Glomerular endothelial cell (primary cell): ENCODE measurements around the gene SUN3. TPM values are rescaled to one million over a fixed set of nuclear protein-coding genes. Genes with fewer than 3 reads are reported as not detected.
"Not testable (repeated sequence)": the region's sequence is repeated elsewhere in the genome, so short reads cannot be mapped to it uniquely, and the experiment has no call there.

ENCODE experiments used
- DNase-seq: peaks from one replicate; pipeline ENCODE4 v3.0.0-alpha.2; 2011; ENCODE audit warnings: low read depth, low spot score; ENCODE audit errors: extremely low read depth
- total RNA-seq: library from RNA; depleted of rRNA; stranded (reverse); fragments of >200 nt; gene quantifications from 2 replicates; pipeline ENCODE4 v1.2.3, GENCODE V29; 2015

Gene SUN3
- total RNA-seq, 1 donor from 2014 or later: 0.64 TPM

DNA sequence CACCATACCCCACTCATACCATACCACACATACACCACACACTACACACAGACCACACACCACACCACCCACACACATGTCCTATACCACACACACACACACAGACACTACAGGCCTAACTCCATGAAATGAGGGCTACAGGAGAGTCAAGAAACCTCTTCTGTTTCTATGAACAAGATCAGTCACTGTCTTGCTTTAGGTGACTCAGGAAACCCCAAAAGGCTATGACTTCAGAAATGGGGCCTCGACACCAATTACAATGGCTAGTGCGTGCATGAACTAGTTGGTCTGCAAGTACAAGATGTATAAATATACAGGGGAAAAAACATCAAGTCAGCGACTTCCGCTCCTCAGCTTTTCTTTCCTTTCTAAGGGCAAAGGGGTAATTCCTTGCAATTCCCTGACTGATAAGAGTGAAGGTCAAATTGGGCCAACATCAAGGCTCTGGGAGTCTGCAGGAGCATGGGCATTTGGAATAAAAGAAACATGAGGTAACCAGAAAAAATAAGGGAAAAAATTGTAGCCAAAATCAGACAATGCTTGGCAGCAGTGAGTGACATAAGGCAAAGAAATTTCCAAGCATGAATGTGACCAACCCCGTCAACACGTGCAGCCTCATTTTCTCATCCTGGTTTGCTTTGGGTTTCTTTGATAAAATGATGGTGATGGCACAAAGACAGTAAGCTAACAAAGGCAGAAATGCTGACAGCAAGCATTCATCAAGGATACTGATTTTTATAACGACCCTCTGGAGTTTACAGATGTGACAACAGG lies 82.1 kb downstream of the SUN3 start:
- DNase-seq: peak; percentile 95

DNA sequence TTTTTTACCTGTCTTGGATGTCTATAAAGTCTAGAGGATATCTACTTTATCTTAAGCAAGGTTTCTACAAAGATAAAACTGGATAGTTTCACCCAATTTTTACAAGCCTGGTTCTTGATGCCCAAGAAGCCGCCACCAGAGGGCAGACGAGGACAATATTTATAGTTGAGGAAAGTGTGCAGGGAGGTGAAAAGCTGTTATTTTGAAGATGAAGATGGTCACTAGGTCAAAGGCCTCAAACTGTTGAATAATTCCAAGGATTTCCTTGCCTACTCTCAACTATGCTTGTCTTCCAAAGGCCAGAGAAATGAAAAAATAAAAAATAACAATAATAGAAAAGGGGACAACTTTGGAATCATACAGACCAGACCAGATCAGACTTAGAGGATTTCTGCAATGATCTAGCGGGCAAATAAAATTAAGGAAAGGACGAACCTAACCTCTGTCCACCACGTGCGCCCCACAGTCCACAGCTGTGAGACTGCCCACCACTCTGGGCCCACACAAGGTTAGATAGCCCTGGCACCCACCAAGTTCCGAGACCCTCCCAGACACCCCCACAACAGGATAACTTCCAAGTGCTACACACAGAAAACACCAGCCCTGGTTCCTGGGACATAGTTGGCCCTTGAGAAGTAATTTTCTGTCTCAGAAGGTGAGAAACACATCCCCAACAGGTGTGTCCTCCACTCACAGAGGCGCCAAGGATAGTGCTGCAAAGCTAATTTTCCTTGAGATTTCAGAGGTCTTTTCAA lies 83.5 kb downstream of the SUN3 start:
- DNase-seq: no peak

DNA sequence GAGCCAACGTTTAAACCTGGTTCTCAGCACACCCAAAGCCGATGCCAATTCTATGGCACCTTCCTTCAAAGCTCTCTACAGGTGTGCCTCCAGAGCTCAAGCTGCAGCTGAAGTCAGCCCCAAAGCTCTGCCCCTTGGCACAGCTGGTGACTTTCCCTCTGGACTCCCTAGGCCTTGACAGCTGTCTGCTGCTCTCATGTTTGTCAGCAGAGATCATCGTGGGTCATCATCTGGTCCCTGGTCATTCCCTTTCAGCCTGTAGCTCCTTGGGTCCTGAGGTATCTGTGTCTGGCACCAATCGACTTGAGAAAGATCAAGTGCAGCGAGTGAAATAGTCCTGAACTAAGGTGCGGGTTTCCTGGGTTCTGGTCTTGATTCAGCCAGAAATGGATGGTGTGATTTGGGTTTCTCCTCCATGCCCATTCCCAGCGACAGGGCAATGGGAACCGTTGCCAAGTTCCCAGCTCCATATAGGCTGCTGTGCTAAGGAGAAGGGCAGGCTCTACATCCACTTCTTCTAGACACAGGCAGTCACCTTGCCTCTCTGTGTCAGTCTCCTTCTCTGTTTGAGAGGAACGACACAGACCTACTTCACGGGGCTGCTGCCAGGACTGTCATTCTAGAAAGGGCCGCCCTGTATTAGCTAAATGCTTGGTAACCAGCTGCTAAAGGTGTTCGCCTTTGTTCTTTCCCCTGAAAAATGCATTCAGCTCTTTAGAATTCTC lies 84.2 kb downstream of the SUN3 start:
- DNase-seq: no peak

DNA sequence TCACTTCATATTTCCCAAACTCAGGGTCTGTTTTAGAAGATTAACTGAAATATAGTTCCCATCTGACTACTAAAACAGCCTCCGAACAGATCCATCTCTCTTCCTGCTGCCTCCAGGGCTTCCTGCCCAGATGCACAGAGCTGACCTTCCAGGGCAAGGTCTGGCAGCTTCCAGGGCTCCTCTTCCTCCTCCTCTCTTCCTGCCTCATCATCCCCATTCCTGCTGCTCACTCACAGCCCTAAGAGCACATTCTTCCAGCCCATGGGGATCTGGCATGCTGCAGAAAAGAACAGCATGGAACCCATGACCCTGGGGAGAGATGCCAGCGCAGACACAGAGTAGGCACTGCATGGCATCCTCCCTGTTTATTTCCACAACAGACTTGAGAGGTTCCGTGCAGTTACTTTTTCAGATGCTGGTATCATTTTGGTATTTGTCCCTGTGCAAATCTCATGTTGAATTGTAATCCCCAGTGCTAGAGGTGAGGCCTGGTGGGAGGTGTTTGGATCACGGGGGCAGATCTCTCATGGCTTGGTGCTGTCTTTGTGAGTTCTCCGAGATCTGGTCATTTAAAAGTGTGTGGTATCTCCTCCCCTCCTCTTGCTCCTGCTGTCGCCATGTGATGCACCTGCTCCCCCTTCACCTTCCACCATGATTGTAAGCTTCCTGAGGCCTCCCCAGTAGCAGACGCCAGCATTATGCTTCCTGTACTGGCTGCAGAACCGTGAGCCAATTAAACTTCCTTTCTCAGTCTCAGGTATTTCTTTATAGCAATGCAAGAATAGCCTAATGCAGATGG lies 85.0 kb downstream of the SUN3 start:
- no peak for DNase-seq

DNA sequence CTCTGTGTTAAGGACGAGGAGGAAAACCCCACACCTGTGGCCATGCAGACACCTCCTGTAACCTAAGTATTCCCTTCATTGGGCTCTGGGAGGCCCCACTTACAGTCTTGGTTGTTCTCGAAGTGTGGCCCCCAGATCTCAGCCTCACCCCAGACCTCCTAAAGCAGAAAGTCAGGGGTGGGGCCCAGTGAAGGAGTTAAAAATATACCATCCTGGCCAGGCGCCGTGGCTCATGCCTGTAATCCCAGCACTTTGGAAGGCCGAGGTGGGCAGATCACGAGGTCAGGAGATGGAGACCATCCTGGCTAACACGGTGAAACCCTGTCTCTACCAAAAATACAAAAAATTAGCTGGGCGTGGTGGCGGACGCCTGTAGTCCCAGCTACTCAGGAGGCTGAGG lies 86.3 kb downstream of the SUN3 start:
- not testable (repeated sequence) for DNase-seq

DNA sequence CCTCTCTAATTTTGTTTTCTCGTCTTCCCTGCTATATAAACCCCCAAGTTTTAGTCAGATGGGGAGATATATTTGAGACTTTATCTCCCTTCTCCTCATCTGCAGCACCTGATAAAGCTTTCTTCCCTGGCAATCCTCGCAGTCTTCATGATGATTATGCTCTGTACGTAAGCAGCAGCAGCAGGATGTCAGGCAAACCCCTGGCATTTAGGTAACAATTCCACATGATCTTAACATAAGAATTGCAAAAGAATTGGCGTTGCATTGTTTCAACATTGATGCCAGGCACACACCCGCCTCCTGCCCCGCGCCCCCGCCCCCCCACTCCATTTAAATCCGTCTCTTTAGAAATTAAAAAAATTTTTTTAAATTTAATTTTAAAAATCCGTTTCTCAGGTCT lies 86.8 kb downstream of the SUN3 start:
- no peak for DNase-seq

DNA sequence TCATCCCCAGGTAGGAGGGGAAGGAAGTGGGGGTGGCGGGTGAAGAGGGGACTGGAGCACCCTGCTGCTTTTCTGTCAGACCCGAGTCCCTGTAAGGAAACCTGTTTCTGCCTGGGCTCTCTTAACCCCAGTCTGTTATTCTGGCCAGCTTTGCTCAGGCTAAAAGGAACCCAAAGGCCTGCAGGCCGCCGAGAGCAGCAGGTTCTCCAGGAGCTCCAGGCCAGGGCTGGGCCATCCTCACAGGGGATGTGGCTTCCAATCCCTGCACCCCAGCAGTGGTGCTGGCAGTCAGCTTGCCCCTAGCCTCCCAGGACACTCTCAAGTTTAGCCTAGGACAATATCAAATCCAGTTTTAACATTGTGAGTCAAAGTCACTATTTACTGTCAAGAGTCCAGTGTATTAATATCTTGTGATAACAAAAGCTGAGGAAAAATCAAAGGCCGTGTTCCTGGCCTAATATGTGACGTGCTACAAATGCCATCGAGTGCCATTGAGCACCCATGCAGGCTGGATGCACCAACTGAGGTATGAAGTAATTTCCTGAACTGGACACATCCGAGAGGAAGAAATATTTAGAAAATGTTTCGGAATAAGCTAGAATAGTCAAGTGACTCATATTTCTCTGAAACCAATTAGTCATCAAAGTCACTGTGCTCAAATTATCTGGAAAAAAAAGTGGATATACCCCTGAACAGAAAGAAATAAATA lies 87.6 kb downstream of the SUN3 start:
- DNase-seq: peak; percentile 78

DNA sequence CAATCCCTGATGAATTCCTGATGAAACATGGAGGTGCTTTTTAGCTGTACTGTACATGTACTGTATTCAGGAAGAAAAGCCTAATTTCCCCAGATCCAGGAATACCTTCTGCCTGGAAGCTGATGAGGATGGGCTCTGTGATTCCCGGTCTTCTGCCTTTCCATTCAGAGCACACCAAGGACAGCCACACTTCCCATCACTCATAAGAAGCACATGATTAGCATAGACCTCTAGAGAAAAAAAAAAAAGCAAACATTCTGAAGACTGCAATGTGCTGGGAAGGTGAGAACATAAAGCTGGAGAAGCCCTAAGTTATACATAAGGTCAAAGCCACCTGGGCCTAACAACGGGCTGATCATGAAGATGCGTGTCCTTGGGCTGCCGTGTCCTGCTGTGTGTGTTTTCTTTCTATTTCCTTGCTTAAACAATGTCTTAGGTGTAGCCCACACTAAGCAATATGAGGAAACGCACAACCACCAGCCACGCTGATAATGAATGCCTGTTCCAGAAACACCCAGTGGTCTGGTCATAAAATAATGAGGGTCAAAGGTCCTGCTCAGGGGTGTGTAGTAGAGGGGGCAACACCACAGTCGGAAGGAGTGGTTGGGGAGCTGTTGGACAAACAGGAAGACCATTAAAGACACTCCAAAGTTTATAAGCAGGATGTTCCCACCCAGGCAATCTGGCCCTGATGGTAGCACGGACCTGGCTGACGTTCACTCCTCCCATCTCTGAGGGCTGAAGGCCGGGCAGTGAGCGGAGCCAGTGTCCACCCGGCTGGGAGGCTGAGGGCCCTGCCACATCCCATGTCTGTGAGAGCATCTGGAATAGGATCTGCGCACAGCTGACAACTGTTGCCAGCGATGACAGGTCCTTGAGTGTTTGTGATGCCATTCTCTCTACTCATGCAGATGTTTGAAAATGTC lies 88.6 kb downstream of the SUN3 start:
- no peak for DNase-seq

DNA sequence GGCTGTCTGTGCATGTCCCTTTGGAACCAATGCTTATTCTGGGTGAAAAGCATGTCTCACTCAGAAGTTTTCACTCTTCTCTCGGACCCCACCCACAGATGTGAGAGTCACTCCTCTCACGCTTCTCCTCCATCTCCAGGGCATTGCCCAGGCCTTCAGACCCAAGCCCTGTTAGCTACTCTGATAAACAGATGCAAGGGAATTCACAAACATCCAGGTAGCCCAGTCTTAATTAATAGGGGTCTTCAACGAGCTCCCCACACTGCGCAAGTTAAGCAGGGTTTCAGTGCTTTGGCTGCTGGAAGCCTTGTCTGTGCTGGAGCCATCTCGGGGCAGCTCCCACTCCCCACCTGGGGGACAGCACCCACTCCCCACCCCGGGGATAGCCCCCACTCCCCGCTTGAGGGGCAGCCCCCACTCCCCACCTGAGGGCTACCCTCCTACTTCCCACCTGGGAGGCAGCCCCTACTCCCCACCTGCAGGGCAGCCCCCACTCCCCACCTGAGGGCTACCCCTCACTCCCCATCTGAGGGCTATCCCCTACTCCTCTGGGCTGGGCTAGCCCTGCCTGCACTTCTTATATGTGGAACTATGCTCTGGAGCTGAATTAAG lies 89.4 kb downstream of the SUN3 start:
- DNase-seq: no peak

DNA sequence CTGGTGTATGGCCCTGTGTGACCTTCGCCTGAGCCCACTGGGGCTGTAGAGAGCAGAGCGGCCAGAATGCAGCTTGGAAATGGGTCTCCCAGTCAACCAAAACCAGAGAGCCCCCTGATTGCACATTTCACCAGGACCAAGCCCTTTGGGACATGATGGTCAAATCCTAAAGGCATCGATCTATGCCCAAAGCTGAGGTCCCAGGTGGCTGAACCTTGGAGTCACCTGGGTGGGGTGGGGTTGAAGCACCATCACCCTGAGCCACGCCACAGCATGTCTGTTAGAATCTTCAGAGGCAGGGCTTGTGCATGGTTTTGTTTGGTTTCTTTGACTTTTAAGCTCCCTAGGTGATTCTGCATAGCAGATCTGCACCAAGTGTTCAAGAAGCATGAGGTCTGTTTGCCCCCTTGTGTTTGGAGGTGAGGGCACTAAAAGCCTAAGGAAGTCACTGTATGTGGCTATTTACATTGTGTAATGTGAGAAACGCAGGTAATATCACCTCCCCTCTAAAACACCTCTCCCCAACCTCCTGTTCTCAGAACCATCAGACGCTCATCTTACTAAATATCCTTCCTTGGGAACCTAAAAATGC lies 90.2 kb downstream of the SUN3 start:
- no peak for DNase-seq

DNA sequence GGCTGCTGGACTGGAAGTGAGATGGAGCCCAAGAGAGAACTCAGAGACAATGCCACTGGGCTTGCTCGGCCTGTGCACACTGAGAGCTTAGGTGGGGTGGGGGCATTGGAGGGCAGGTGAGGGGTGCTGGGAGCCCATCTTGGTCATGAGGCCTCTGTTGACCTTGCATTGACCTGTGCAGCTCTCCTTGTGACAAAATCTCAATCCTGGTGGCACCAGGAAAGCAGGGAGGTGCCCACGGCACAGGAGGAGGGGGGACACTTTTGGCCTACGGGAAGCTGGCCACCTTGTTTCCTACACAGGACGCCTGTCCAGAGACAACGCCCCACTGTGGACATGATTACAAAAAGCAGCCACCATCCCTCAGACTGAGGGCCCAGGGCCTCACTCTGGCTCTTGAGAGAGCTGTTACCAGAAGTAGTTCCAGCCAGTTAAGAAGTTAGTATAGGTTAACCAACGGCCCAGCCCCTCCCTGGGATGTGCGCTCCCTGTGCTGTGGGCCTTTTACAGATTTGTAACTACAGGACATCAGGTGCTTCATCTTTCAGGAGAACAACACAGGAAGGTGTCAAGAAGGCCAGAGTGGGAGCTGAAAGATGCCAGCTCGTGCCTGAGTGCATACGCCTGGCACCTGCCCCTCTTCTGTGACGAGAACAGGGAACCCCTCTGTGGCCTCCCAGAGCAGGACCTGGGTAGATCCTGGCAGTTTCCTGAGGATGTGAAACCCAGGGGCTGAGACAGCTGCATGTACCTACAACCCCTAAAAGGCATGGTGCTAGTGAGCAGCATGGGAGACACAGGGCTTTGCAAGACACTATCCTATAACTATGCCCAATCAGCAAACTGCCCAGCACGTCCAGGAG lies 91.0 kb downstream of the SUN3 start:
- no peak for DNase-seq

Other genes with a start within 250 kb of the SUN3 start
- gene PKD1L1, start 80.6 kb downstream of the SUN3 start, total RNA-seq: 2.6 and 14.2 TPM in 2 replicates
- 29.5 and 35.6 TPM in 2 replicates for gene HUS1, start 49.5 kb downstream of the SUN3 start, total RNA-seq
- 0.64 TPM in 1 of 2 replicates, not detected in the other for gene C7orf57, start 6.4 kb upstream of the SUN3 start, total RNA-seq
- 76.9 and 81.6 TPM in 2 replicates for gene UPP1, start 60.2 kb upstream of the SUN3 start, total RNA-seq
- gene ABCA13, start 142.4 kb upstream of the SUN3 start, total RNA-seq: 0.18 and 0.44 TPM in 2 replicates